Hindlimb muscle (tissue), 1 donor: ENCODE measurements around the gene SPG7. TPM values are rescaled to one million over a fixed set of nuclear protein-coding genes. Genes with fewer than 3 reads are reported as not detected.

ENCODE experiments used
- DNase-seq: peaks from one replicate; pipeline ENCODE4 v3.0.0-alpha.2; 2013
- polyA plus RNA-seq: library from polyadenylated mRNA; unstranded; fragments of 120-200 nt; gene quantifications from one replicate; pipeline ENCODE4 v1.2.1, GENCODE V29; 2013; ENCODE audit not compliant: insufficient read length

The SPG7 gene
- polyA plus RNA-seq, 1 donor = 71.4 TPM

DNA sequence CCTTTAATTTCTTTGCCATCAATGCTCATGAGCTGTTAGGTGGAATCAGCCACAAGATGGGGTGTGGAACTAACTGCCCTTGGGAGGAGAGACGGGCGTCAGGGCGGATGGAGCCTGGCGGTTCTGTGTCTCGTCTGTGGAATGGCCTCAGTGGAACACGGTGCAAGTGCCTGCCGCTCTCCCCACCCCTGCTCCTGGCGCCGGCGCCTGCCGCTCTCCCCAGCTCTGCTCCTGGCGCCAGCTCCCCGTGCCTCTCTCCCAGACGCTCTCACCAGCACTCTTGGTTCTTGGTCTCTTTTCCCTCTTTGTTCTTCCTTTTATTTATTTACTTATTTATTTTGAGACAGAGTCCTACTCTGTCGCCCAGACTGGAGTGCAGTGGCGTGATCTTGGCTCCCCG, 39.1 kb downstream of the SPG7 start:
- no peak for DNase-seq

GRCh38 chr16:89547860-89548259, 39.7 kb downstream of the SPG7 start:
- DNase-seq = no peak

GRCh38 chr16:89548344-89549006, 40.3 kb downstream of the SPG7 start:
- DNase-seq = no peak

GRCh38 chr16:89549007-89549700, 41.0 kb downstream of the SPG7 start:
- no peak for DNase-seq

DNA sequence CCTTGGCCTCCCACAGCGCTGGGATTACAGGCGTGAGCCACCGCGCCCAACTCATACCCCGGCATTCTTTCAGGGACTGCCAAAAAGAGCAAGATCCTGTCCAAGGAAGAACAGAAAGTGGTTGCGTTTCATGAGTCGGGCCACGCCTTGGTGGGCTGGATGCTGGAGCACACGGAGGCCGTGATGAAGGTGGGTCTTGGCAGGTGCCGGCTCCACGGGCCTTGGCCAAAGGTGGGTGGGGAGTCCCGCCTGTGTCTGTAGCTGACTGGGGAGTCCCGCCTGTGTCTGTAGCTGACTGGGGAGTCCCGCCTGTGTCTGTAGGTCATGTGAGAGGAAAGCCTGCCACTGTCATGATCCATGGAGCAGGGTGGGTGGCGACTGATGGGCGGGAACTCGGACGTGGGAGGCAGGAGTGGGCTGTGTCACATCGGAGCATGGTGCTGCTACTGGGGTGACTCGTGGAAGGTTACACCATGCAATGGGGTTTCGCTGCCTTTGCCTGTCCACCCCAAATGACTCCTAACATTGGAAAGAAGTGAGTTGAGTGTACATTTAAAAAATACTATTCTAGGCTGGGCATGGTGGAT, 42.3 kb downstream of the SPG7 start:
- DNase-seq = no peak

DNA sequence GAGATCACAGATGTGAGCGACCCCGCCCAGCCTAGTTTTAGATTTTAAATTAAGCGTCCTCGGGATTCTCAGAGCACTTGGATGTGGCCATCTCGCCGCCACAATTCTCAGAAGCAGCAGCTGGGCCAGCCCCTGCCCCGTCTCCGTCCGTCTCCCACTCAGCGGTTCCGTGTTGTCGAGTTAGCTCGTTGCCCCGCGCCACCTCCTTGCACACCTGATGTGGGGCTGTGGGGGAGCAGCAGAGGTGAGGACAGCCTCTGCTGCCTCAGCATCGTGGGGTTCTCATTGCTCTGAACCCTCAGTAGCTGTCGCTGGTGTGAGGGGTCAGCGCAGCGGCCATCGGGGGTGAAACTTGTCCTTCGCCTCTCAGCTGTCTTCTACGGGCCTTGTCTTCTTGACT, 44.1 kb downstream of the SPG7 start:
- no peak for DNase-seq

DNA sequence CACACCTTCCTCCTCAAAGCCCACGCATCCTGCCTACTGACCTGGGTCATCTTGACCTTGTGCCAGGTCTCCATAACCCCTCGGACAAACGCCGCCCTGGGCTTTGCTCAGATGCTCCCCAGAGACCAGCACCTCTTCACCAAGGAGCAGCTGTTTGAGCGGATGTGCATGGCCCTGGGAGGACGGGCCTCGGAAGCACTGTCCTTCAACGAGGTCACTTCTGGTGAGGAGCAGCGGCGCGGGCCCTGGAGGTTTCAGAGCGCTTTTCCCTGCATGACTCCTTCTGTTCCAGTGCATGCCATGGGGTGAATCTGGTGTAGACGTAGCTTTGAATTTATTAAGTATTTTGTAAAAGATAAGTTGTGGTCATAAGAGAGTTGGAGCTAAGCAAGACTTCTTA, 44.7 kb downstream of the SPG7 start:
- no peak for DNase-seq

DNA sequence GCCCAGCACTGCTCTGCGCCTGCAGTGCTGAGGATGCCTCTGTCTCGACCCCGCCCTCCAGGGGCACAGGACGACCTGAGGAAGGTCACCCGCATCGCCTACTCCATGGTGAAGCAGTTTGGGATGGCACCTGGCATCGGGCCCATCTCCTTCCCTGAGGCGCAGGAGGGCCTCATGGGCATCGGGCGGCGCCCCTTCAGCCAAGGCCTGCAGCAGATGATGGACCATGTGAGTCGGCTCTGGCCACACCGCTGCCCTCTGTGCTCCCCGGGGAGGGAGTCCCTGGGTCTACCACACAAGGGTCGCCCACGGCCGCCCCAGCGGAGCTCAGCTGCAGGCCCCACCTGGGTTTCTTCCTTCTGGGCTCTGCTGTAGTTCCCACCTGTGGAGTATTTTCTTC, 45.5 kb downstream of the SPG7 start:
- no peak for DNase-seq

DNA sequence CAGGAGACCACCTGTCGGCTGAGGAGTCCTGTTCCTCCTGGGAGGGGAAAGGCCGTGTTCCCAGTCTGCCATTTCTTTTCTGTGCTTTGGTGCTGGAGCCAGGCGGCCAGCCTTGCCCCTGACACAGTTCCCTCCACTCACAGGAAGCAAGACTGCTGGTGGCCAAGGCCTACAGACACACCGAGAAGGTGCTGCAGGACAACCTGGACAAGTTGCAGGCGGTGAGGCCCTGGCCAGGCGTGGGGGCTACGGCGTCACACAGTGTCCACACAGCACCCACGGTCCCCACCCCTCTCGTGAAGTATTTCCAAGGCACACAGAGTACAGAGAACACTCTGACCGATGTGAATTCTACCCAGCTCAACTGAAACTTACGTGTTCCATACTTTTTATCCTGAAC, 46.1 kb downstream of the SPG7 start:
- DNase-seq = no peak

- DNase-seq = no peak
Measured at GRCh38 chr16:89555265-89555664, 47.1 kb downstream of the SPG7 start.

DNA sequence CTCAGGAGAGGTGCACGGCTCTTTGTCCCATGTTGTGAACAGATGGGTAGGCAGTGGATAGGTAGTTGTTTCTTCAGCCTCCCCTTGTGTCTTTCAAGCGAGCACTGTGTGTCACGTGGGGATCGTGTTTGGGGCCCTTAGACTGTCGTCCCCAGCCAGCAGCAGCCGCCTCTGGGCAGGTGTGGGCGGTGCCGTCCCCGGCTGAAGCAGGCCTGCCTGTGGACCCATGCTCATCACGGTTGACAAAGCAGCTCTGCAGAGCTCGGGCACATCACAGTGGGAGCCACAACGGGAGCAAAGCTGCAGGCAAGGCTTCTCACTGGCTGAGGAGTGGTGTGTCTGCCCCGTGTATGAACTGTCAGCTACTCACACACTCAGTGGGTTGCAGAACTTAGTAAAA, 47.6 kb downstream of the SPG7 start:
- no peak for DNase-seq

DNA sequence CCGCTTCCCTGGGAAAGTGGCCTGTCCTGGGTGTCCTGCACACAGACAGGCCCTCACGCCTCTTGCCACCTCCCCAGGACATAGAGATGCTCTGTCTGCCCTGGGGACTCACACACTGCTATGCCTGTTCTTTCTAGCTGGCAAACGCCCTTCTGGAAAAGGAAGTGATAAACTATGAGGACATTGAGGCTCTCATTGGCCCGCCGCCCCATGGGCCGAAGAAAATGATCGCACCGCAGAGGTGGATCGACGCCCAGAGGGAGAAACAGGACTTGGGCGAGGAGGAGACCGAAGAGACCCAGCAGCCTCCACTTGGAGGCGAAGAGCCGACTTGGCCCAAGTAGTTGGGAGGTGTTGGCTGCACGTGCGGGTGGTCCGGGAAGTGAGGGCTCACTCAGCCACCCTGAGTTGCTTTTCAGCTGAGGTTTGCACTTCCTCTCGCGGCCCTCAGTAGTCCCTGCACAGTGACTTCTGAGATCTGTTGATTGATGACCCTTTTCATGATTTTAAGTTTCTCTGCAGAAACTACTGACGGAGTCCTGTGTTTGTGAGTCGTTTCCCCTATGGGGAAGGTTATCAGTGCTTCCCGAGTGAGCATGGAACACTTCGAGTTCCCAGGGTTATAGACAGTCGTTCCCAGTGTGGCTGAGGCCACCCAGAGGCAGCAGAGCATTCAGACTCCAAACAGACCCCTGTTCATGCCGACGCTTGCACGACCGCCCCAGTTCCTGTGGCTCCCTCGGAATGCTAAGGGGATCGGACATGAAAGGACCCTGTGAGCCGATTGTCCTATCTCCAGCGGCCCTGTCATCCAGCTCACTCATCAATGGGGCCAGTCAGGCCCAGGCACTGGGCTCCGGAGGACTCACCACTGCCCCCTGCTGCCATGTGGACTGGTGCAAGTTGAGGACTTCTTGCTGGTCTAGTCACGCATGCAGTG, 48.8 kb downstream of the SPG7 start:
- peak; percentile 67 for DNase-seq

DNA sequence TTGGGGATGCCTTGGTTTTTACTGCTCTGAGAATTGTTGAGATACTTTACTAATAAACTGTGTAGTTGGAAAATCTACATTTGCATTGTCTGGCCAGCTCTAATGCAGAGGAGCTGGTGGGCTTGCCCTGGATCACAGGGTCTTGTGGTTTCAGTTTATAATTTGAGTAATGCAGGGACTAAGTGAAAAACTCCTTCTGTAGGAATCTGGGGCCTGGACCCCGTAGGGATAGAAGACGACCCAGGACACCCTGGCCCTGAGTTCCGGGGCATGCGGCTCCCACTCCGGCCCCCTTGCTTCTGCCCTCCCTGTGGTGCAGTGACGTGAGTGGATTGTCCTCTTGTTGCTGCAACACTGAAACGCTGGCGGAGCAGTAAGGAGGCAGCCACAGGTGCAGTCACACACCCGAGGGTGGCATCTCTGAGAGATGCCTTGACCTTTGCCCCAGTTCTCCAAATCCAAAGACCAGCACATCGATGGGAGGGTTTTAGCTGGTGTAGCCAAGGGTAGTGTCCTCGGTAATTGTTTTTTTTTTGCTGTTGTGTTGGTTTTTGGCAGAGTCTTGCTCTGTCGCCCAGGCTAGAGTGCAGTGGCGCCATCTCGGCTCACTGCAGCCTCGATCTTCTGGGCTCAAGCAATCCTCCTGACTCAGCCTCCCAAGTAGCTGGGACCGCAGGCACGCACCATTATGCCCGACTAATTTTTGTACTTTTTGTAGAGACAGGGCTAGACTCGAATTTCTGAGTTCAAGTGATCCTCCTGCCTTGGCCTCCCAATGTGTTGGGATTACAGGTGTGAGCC, 49.7 kb downstream of the SPG7 start:
- no peak for DNase-seq

DNA sequence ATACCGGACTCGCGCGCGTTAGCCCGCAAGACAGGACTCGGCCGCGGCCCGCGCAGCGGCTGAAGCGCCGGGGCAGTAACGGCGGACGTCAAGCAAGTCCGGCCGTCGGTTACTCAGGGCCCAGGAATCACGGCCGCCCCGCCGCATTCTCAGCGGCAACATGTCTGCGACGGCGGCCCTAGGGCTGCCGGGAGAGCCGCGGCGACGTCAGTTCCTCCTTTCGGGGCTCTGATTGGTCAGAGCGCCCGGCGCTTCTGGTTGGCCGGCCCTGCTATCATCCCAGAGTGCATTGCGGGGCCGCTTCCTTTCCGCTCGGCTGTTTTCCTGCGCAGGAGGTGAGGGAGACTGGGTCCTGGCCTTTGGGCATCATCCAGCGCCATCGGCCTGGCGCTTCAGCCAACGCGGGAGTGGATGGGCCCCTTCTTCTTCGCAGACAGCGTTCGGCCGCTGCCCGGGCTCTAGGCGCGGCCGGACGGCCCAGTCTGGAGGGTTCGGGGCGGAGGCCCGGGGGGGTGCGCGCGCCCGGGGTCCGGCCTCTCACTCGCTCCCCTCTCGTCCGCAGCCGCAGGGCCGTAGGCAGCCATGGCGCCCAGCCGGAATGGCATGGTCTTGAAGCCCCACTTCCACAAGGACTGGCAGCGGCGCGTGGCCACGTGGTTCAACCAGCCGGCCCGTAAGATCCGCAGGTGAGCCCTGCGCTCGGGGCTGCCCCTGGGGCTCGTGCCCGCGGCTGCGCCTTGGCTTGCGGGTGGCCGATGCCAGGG, 52.4 kb downstream of the SPG7 start, which contains the start of gene RPL13:
TSS of gene RPL13 (plus strand) at position 305 of the 764 bp plus-strand sequence. CDS start at position 583, 278 bp downstream.
- DNase-seq = peak; percentile 96

GRCh38 chr16:89561142-89561883, 53.1 kb downstream of the SPG7 start:
- no peak for DNase-seq

GRCh38 chr16:89561884-89562599, 53.8 kb downstream of the SPG7 start:
- no peak for DNase-seq

- no peak for DNase-seq
Measured at GRCh38 chr16:89562939-89563338, 54.7 kb downstream of the SPG7 start.

DNA sequence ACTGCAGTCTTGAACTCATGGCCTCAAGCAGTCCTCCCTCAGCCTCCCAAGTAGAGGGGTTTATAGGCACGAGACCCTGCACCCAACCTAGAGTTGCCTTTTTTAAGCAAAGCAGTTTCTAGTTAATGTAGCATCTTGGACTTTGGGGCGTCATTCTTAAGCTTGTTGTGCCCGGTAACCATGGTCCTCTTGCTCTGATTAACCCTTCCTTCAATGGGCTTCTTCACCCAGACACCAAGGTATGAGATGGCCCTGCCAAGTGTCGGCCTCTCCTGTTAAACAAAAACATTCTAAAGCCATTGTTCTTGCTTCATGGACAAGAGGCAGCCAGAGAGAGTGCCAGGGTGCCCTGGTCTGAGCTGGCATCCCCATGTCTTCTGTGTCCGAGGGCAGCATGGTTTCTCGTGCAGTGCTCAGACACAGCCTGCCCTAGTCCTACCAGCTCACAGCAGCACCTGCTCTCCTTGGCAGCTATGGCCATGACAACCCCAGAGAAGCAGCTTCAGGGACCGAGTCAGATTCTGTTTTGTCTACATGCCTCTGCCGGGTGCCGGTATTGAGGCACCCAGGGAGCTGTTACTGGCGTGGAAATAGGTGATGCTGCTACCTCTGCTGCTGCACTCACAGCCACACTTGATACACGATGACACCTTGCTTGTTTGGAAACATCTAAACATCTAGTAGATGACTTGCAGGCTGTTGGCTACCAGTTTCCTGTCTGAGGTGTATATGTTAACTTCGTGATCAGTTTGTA, 55.6 kb downstream of the SPG7 start:
- DNase-seq = no peak
